Lung (tissue), 12 donors: ENCODE data around the gene LRRC58. TPM values are rescaled to one million over a fixed set of nuclear protein-coding genes. Genes with fewer than 3 reads are reported as not detected.

Source experiments
- ATAC-seq: fragments of 200-7000 bp; cut with Tn5 transposase; one replicate; pipeline ENCODE4 v1.9.1; 2020; ENCODE audit warnings: moderate number of reproducible peaks; ENCODE audit not compliant: insufficient read depth, low FRiP score
- DNase-seq, 3 donors: peaks; one replicate each; pipeline ENCODE4 v3.0.0-alpha.2; 2013 to 2017
- H3K27ac ChIP-seq, 2 donors: one replicate each; pipeline ENCODE4 v1.5.1; 2013; ENCODE audit warnings: mild to moderate bottlenecking in 2 of 2, moderate library complexity in 2 of 2, control low read depth in 1 of 2, inconsistent platforms in 1 of 2, low read depth in 1 of 2, low read length in 1 of 2
- H3K27me3 ChIP-seq, 3 donors: one replicate each; pipeline ENCODE4 v1.5.1; 2013; ENCODE audit warnings: low read length in 2 of 3; ENCODE audit not compliant: control insufficient read depth in 3 of 3, insufficient read depth in 3 of 3
- H3K36me3 ChIP-seq, 4 donors: one replicate each; pipeline ENCODE4 v1.5.1; 2013; ENCODE audit warnings: low read length in 4 of 4, mild to moderate bottlenecking in 1 of 4, moderate library complexity in 1 of 4; ENCODE audit not compliant: control insufficient read depth in 4 of 4, insufficient read depth in 4 of 4
- H3K4me1 ChIP-seq, 5 donors: one replicate each; pipeline ENCODE4 v1.5.1; 2013; ENCODE audit warnings: low read length in 5 of 5, mild to moderate bottlenecking in 2 of 5, moderate library complexity in 1 of 5; ENCODE audit not compliant: control insufficient read depth in 5 of 5, insufficient read depth in 5 of 5
- H3K4me3 ChIP-seq: one replicate; pipeline ENCODE4 v1.5.1; 2013; ENCODE audit warnings: mild to moderate bottlenecking, control low read depth, moderate library complexity
- H3K9ac ChIP-seq, 2 donors: one replicate each; pipeline ENCODE4 v1.5.1; 2013; ENCODE audit warnings: low read length in 2 of 2, control low read depth in 1 of 2; ENCODE audit not compliant: insufficient read depth in 1 of 2
- H3K9me3 ChIP-seq, 4 donors: one replicate each; pipeline ENCODE4 v1.5.1; 2013; ENCODE audit warnings: low read length in 3 of 4, mild to moderate bottlenecking in 1 of 4, moderate library complexity in 1 of 4; ENCODE audit not compliant: control insufficient read depth in 4 of 4, insufficient read depth in 3 of 4
- WGBS, 2 donors: extraction: QIAGEN DNeasy Blood & Tissue Kit; methylation state at CpG; one replicate each; pipeline ENCODE4 v1.1.7; 2013; 5-methylcytosine and 5-hydroxymethylcytosine counted together
- polyA plus RNA-seq, 2 donors: library from polyadenylated mRNA; stranded (reverse); fragments of 200-250 nt; gene quantifications; one replicate each; pipeline ENCODE4 v1.2.1, GENCODE V29; 2013
- total RNA-seq, 2 donors: library from RNA; depleted of rRNA in 1 of 2; stranded (reverse); fragments of >200 nt in 1 of 2; gene quantifications; one replicate each; pipeline ENCODE4 v1.2.1, GENCODE V29; 2014 to 2021
- TF ChIP-seq, protein P1 (sequence below): IDR thresholded peaks from 2 replicates; pipeline ENCODE4 v1.5.1; 2012; ENCODE audit warnings: mild to moderate bottlenecking; ENCODE audit errors: control extremely low read depth, extremely low read depth
- donor health status: control.
- donor health status: control.
- donor health status: Bipolar disorder and iron deficiency.
- donor health status: healthy.
- donor health status: DM: yes; HTN: yes; CAD: no.

The LRRC58 gene
- total and polyA plus RNA-seq, 4 donors = 5.0 to 40.9 (median 13.8) TPM

DNA sequence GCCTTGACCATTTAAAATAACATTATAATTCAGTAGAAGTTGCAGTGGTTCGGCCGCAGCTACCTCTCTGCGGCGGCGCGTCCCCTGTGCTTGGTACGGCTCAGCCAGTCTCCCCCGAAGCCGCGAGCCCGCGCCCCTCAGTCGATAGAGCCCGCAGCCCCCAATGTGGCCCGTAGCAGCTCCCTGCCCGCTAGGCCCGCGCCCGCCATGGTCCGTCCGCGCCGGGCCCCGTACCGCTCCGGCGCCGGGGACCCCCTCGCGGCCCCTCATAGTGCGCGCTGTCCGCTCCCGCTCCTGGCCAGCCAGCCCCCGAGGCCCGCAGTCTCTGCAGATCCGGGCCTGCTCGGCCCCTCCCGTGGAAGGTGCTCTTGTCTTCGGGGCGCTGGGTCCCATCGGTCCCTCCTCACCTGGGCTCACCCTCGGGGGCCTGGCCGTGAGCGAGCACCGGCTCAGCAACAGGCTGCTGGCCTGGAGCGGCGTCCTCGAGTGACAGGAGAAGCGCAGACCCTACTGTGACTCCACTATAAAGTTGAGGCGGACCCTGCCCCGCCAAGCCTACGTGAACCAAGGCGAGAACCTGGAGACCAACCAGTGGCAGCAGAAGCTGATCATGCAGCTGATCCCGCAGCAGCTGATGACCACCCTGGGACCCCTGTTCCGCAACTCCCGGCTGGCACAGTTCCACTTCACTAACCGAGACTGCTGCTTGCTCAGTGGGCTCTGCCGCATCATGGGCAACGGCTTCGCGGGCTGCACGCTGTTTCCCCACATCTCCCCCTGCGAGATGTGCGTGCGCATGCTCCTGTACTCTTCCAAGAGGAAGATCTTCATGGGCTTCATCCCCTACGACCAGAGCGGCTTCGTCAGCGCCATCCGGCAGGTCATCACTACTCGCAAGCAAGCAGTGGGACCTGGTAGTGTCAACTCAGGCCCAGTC is 42.4 kb downstream of the LRRC58 start:
- H3K4me1 ChIP-seq = no peaks in the 10 kb centered on the region
- H3K4me3 ChIP-seq = no peak overlapping the region
- no peak overlapping the region for H3K9ac ChIP-seq
- ATAC-seq (no peak), DNase-seq (no peak)
- WGBS, 2 donors = 66 to 76% methylated on average over 50 to 72 of the region's 72 CpGs
- H3K9me3 ChIP-seq = peaks cover 0 to 7% (median 0%) of the 10 kb centered on the region in 4 donors
- no peak overlapping the region for H3K27ac ChIP-seq
- no peaks in the 10 kb centered on the region for H3K27me3 ChIP-seq
- TF ChIP-seq, protein P1, sequence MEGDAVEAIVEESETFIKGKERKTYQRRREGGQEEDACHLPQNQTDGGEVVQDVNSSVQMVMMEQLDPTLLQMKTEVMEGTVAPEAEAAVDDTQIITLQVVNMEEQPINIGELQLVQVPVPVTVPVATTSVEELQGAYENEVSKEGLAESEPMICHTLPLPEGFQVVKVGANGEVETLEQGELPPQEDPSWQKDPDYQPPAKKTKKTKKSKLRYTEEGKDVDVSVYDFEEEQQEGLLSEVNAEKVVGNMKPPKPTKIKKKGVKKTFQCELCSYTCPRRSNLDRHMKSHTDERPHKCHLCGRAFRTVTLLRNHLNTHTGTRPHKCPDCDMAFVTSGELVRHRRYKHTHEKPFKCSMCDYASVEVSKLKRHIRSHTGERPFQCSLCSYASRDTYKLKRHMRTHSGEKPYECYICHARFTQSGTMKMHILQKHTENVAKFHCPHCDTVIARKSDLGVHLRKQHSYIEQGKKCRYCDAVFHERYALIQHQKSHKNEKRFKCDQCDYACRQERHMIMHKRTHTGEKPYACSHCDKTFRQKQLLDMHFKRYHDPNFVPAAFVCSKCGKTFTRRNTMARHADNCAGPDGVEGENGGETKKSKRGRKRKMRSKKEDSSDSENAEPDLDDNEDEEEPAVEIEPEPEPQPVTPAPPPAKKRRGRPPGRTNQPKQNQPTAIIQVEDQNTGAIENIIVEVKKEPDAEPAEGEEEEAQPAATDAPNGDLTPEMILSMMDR = no peak
- no peaks in the 10 kb centered on the region for H3K36me3 ChIP-seq

DNA sequence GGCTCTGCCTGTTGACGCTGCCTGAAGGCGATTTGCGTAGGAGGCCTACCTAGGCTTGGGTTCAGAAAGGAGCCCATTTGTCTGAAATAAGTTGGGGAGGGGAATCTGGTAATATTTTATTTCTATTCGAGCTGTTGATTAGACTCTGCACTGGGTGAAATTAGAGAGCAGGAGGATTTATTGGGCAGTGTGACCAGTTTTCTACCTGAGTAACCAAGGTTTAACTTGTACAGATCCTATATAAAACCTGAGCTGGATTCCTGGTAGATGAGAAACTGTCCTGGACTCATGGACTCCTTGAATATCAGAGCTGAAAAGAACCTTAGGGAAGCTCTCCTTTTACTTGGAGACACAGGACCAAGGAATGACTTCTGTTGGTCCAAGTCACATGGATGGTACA is 44.5 kb downstream of the LRRC58 start:
- H3K9me3 ChIP-seq = peaks cover 0 to 7% (median 0%) of the 10 kb centered on the region in 4 donors
- TF ChIP-seq, protein P1 = no peak
- H3K4me1 ChIP-seq = no peaks in the 10 kb centered on the region
- DNase-seq (no peak), ATAC-seq (no peak)
- no peaks in the 10 kb centered on the region for H3K27me3 ChIP-seq
- no peak overlapping the region for H3K4me3 ChIP-seq
- WGBS, 2 donors = 91 to 96% methylated on average over 4 of the region's 4 CpGs
- no peaks in the 10 kb centered on the region for H3K36me3 ChIP-seq
- H3K9ac ChIP-seq = no peak overlapping the region
- no peak overlapping the region for H3K27ac ChIP-seq

DNA sequence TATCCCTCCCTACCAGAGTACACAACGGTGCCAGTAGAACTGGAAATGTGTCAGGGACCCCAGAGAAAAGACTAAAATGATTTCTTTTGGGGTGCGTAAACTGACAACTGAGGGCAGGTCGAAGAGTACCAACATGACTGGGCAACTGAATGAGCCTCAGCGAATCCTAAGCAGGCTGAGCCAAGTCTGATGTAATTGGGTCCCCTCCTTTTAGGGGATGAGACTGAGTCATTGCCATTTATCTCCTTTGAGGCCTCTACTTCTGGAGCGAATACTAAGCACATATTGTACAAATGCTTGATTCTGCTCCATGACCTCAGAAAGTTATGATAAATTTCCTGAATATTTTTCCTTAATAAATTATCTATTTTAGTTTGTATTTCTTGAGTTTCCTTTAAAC is 46.8 kb downstream of the LRRC58 start:
- Histone ChIP-seq H3K36me3 (no peaks in the 10 kb centered on the region), H3K9ac (no peak overlapping the region), H3K27me3 (no peaks in the 10 kb centered on the region), H3K9me3 (peaks cover 0 to 5% (median 0%) of the 10 kb centered on the region in 4 donors), H3K27ac (no peak overlapping the region), H3K4me3 (no peak overlapping the region), H3K4me1 (no peaks in the 10 kb centered on the region)
- ATAC-seq (peak; percentile 47), DNase-seq (no peak)
- 89 to 92% methylated on average over 5 of the region's 5 CpGs for WGBS, 2 donors
- TF ChIP-seq, protein P1 = no peak
